PC-3 (cell line): ENCODE measurements around the gene SEZ6L2. TPM values are rescaled to one million over a fixed set of nuclear protein-coding genes. Genes with fewer than 3 reads are reported as not detected.

Experiments
- ATAC-seq: fragments of 200-7000 bp; cut with Tn5 transposase; 2 replicates; pipeline ENCODE4 v1.9.1; 2020; ENCODE audit warnings: mild to moderate bottlenecking, moderate library complexity
- BruUV-seq: library from RNA; stranded (reverse); fragments of 400-500 nt; replicated peaks from 2 replicates; lab custom pipeline; 2021; lab: Mats Ljungman, UMichigan
- CTCF ChIA-PET: fragments of 300-600 bp; sonication (Branson Sonifier 250); formaldehyde crosslinking; loops from one replicate; lab custom pipeline; 2022; ENCODE audit warnings: antibody characterized with exemption; lab: Charles Lee
- POLR2A ChIA-PET: fragments of 300-600 bp; sonication (Branson Sonifier 250); formaldehyde crosslinking; loops from one replicate; lab custom pipeline; 2022; ENCODE audit warnings: antibody characterized with exemption; ENCODE audit not compliant: unreplicated experiment; lab: Charles Lee
- DNase-seq: peaks from one replicate; pipeline ENCODE4 v3.0.0-alpha.2; 2015
- H2AFZ ChIP-seq: fragments of 300-600 bp; sonication (generic); 2 replicates; pipeline ENCODE4 v1.6.0; 2016; ENCODE audit warnings: antibody characterized with exemption, low read length
- H3F3A ChIP-seq: fragments of 300-600 bp; sonication (generic); one replicate; pipeline ENCODE4 v1.6.0; 2017; ENCODE audit warnings: antibody characterized with exemption, low read length, control low read depth, mild to moderate bottlenecking; ENCODE audit not compliant: unreplicated experiment
- H3K27ac ChIP-seq: fragments of 300-600 bp; sonication (generic); 2 replicates; pipeline ENCODE4 v1.5.1; 2016; ENCODE audit warnings: mild to moderate bottlenecking, low read length
- H3K27me3 ChIP-seq: fragments of 300-600 bp; sonication (generic); 2 replicates; pipeline ENCODE4 v1.6.1; 2016; ENCODE audit warnings: low read length, mixed read lengths
- H3K36me3 ChIP-seq: fragments of 300-600 bp; sonication (generic); 2 replicates; pipeline ENCODE4 v1.6.1; 2016; ENCODE audit warnings: low read depth, mixed run types, low read length, mixed read lengths
- H3K4me1 ChIP-seq: fragments of 300-600 bp; sonication (generic); 2 replicates; pipeline ENCODE4 v1.5.1; 2016; ENCODE audit warnings: low read length; ENCODE audit not compliant: insufficient read depth
- H3K4me2 ChIP-seq: fragments of 300-600 bp; sonication (generic); 2 replicates; pipeline ENCODE4 v1.6.0; 2016; ENCODE audit warnings: low read length
- H3K4me3 ChIP-seq: fragments of 300-600 bp; sonication (generic); 2 replicates; pipeline ENCODE4 v1.5.1; 2016; ENCODE audit warnings: mild to moderate bottlenecking, low read length, mixed read lengths
- H3K79me2 ChIP-seq: fragments of 300-600 bp; sonication (generic); 2 replicates; pipeline ENCODE4 v1.6.1; 2017; ENCODE audit warnings: low read length, mixed read lengths
- H3K9ac ChIP-seq: fragments of 300-600 bp; sonication (generic); 2 replicates; pipeline ENCODE4 v1.6.0; 2016; ENCODE audit warnings: mild to moderate bottlenecking, low read length
- H3K9me2 ChIP-seq: fragments of 300-600 bp; sonication (generic); replicated peaks from 2 replicates; pipeline ENCODE4 v1.6.1; 2016; ENCODE audit warnings: mixed run types, low read length, mixed read lengths
- H3K9me3 ChIP-seq: fragments of 300-600 bp; sonication (generic); 2 replicates; pipeline ENCODE4 v1.6.1; 2016; ENCODE audit warnings: low read length, mixed read lengths
- H4K20me1 ChIP-seq: fragments of 300-600 bp; sonication (generic); 2 replicates; pipeline ENCODE4 v1.6.1; 2016; ENCODE audit warnings: low read length, mixed read lengths
- EZH2 ChIP-seq: fragments of 300-600 bp; sonication (generic); IDR thresholded peaks from one replicate; pipeline ENCODE4 v1.6.1; 2017; ENCODE audit warnings: antibody characterized with exemption, mild to moderate bottlenecking, low read length; ENCODE audit not compliant: unreplicated experiment
- EZH2phosphoT487 ChIP-seq: fragments of 300-600 bp; sonication (generic); IDR thresholded peaks from 2 replicates; pipeline ENCODE4 v1.6.1; 2018; ENCODE audit warnings: mild to moderate bottlenecking, antibody characterized with exemption, low read length, borderline replicate concordance
- intact Hi-C: fragments of 100-400 bp; cut with micrococcal nuclease; formaldehyde crosslinking; loops from 2 replicates; pipeline ENCODE4 v1.9.0; 2023
- total RNA-seq: library from RNA; depleted of rRNA; stranded (reverse); fragments of >200 nt; gene quantifications from 2 replicates; pipeline ENCODE4 v1.2.3, GENCODE V29; 2014
- TF ChIP-seq, protein P1 (sequence below): fragments of 300-600 bp; sonication (generic); conservative IDR thresholded peaks from 2 replicates; pipeline ENCODE4 v1.5.1; 2017; ENCODE audit warnings: antibody characterized with exemption, low read depth, mild to moderate bottlenecking, low read length

Gene SEZ6L2
- total RNA-seq, 1 experiment from 2014 or later: 25.3 TPM

- no peak overlapping the region for H2AFZ ChIP-seq
- H3F3A ChIP-seq: no peaks in the 10 kb centered on the region
- no peaks in the 10 kb centered on the region for H3K9me3 ChIP-seq
- no peak overlapping the region for H3K9ac ChIP-seq
- ChIA-PET POLR2A (interaction anchor here (0.6 kb wide), 1 partner anchor 45 kb away, joined by 3 read pairs; no protein-coding TSS in a partner anchor), CTCF (no interaction called here)
- H3K79me2 ChIP-seq: peaks cover 11% of the 10 kb centered on the region
- H3K36me3 ChIP-seq: no peaks in the 10 kb centered on the region
- no TSS peak for BruUV-seq
- no peaks in the 10 kb centered on the region for H3K4me1 ChIP-seq
- TF ChIP-seq EZH2 (no peak), EZH2phosphoT487 (no peak)
- TF ChIP-seq, protein P1, sequence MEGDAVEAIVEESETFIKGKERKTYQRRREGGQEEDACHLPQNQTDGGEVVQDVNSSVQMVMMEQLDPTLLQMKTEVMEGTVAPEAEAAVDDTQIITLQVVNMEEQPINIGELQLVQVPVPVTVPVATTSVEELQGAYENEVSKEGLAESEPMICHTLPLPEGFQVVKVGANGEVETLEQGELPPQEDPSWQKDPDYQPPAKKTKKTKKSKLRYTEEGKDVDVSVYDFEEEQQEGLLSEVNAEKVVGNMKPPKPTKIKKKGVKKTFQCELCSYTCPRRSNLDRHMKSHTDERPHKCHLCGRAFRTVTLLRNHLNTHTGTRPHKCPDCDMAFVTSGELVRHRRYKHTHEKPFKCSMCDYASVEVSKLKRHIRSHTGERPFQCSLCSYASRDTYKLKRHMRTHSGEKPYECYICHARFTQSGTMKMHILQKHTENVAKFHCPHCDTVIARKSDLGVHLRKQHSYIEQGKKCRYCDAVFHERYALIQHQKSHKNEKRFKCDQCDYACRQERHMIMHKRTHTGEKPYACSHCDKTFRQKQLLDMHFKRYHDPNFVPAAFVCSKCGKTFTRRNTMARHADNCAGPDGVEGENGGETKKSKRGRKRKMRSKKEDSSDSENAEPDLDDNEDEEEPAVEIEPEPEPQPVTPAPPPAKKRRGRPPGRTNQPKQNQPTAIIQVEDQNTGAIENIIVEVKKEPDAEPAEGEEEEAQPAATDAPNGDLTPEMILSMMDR: no peak
- H3K27me3 ChIP-seq: no peaks in the 10 kb centered on the region
- intact Hi-C loops: no loop called here
- no peaks in the 10 kb centered on the region for H3K9me2 ChIP-seq
- no peak for ATAC-seq
- H3K4me3 ChIP-seq: no peak overlapping the region
- no peak overlapping the region for H3K4me2 ChIP-seq
- no peak for DNase-seq
- no peak overlapping the region for H3K27ac ChIP-seq
- no peaks in the 10 kb centered on the region for H4K20me1 ChIP-seq
These were observed 42.1 kb downstream of the SEZ6L2 start for GRCh38 chr16:29857133-29857760.

DNA sequence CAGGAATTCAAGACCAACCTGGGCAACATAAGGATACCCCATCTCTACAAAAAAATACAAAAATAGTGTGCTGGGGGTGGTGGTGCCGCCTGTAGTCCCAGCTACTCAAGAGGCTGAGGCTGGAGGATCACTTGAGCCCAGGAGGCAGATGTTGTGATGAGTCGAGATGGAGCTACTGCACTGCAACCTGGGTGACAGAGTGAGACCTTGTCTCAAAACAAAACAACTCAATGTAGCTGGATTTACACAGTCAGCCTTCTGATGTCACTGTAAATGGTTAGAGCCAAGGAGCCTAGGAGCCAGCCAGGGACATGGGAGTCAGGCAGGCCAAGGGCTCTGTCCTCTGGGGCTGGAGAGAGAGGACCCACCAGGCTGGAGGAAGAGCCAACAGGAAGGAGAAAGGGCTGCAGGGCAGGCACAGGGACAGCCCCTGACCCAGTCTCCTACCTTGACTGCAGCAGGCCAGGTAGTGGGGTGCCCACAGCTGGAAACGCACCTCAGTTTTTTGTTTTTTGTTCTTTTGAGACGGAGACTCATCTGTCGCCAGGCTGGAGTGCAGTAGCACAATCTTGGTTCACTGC is 44.7 kb downstream of the SEZ6L2 start:
- Histone ChIP-seq H3K4me3 (no peak overlapping the region), H3K9me3 (no peaks in the 10 kb centered on the region), H3K9ac (no peak overlapping the region), H3K27ac (no peak overlapping the region), H3K9me2 (no peaks in the 10 kb centered on the region), H3K79me2 (no peaks in the 10 kb centered on the region), H3K4me2 (no peak overlapping the region), H3K4me1 (no peaks in the 10 kb centered on the region), H3K36me3 (no peaks in the 10 kb centered on the region), H3F3A (no peaks in the 10 kb centered on the region), H4K20me1 (no peaks in the 10 kb centered on the region), H2AFZ (no peak overlapping the region), H3K27me3 (no peaks in the 10 kb centered on the region)
- POLR2A ChIA-PET: no interaction called here
- TF ChIP-seq EZH2: no peak
- TF ChIP-seq, protein P1: no peak
- no TSS peak for BruUV-seq
- DNase-seq (no peak), ATAC-seq (no peak)
- intact Hi-C loops: no loop called here
- CTCF ChIA-PET: no interaction called here

- Histone ChIP-seq H3K9me3 (no peaks in the 10 kb centered on the region), H3K27me3 (no peaks in the 10 kb centered on the region), H3K4me2 (no peak overlapping the region), H3K4me3 (no peak overlapping the region), H3F3A (no peaks in the 10 kb centered on the region), H3K4me1 (no peaks in the 10 kb centered on the region), H3K27ac (no peak overlapping the region), H3K9ac (no peak overlapping the region), H4K20me1 (no peaks in the 10 kb centered on the region), H3K36me3 (no peaks in the 10 kb centered on the region), H3K79me2 (no peaks in the 10 kb centered on the region), H3K9me2 (no peaks in the 10 kb centered on the region), H2AFZ (no peak overlapping the region)
- CTCF ChIA-PET: no interaction called here
- no peak for ATAC-seq
- DNase-seq: no peak
- intact Hi-C loops: no loop called here
- no peak for TF ChIP-seq EZH2
- TF ChIP-seq EZH2phosphoT487: no peak
- TF ChIP-seq, protein P1: no peak
- BruUV-seq: no TSS peak
- POLR2A ChIA-PET: no interaction called here
These were observed 46.7 kb downstream of the SEZ6L2 start for GRCh38 chr16:29852654-29853053.
